NCI-H748 (cell line): Measurements from ENCODE around the gene B3GALT2.
A peak's percentile ranks its signal among the peaks of the same experiment; 100 is the strongest.

Source experiments
- DNase-seq: peaks from one replicate; lab custom pipeline; 2025; ENCODE audit not compliant: unreplicated experiment; lab: John Stamatoyannopoulos, UW

B3GALT2 gene

DNA sequence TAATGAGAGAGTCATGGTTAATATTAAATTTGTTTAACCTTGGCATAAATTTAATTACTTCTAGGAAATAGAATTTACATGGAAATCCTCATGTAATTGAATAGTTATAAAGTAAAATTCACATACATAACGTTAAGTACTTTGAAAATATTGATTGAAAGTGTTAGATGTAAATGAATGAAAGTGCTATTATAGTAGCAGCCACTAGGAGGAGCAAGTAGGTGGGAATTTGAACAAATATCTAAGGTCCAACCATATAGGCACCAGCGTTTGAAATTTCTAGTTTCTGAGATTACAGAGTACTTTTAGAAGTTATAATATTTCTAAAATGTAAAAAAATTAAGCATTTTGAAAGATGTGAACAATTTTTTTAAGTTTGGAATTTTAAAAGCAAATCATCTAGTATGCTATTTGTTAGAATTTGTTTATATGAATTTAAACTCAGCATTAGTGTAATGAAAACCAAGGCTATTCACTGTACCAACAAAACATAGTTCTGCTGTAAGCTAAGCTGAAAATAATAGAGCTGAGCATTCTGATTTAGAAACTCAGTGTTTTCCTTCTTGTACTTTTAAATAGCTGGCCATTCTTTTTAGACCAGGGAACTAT is 3.3 kb downstream of the B3GALT2 start:
- peak; percentile 61 for DNase-seq

DNA sequence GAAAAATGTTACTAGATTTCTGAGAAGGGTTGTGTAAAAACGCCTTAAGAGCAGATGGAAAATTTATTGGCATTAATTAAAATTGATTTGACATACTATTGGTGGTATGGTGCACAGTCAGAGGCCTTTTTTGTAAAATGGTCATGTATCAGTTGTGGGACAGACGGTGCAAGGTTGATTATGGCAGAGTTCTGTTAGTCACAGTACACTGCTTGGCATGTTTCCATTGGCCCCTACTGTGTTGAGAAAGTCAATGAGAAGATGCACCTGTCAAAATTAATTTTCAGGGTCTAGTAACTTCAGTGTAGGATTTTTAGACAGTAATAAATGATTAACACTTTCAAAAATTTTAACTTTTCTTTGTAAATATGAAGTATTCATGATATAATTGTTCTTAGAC is 4.4 kb downstream of the B3GALT2 start:
- peak; percentile 25 for DNase-seq

DNA sequence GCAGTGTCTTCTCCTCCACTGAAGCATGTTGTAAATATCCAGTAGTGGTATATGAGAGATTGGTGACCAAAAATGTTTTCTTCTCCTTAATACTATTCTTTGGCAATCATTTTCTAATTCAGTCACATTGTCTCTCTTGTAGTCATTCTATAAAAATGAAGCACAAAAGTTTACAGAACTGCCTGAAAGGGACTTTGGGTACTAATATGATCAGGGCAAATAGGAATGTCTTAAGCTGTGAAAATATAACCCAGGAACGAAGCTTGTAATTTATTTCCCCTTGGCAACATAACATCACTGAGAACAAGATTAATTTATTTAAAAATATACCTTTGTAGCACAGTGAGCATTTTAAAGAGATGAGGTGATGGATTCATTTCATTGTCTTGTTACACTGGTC is 4.9 kb downstream of the B3GALT2 start:
- DNase-seq: no peak

DNA sequence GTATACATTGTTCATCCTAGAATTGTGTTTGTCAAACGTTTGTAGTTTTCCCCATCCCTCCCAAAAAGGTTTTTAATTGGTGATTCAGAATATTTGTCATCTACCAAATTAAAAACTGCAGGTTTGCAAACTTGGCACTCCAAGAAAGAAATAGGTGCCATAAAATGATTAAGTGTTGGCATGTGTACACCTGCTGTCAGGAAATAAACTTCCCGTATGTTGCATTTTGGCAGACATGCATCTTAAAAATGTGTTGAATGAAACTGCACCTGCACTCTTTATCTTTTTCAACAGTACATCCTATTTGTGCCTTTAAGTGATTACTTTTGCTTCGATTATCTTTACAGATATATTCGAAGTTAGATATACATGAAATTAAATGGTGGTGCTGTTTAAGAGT is 7.3 kb downstream of the B3GALT2 start:
- no peak for DNase-seq

DNA sequence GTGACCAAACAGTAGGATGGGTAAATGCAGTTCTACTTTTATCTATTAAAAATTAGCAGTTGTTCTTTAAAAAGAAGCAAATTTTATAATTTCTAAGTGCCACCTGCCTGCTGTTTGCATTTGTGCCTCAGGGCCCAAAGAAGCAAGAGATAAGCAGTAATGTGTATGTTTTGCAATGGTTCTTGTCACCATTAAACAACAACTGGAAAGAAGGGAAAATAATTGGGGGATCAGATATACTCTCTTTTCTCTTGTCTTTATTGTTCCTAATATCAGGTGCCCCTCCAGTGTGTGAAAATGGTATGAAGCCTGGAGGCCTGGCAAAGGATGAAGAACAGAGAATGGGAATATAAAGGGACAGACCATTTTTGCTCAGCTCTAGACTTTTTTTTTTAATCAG is 9.6 kb downstream of the B3GALT2 start:
- no peak for DNase-seq

DNA sequence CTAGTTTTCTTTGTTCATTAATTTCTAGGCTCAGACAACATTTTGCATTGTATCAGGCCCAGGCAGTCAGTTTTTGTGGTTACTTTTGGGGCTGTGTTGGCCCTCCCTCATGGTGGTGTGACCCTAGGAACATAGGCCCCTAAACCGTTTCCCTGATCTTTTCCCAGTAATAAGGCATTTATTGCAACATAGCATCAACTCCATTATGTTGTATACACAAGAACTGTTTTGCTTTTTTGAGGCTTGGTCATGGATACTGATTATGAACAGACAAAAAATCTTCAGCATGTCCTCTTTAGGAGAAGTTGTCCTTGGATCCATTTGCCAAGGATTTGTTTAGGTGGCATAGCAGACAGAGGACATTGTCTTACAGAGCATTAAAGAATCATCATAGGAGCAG is 10.3 kb downstream of the B3GALT2 start:
- DNase-seq: no peak

DNA sequence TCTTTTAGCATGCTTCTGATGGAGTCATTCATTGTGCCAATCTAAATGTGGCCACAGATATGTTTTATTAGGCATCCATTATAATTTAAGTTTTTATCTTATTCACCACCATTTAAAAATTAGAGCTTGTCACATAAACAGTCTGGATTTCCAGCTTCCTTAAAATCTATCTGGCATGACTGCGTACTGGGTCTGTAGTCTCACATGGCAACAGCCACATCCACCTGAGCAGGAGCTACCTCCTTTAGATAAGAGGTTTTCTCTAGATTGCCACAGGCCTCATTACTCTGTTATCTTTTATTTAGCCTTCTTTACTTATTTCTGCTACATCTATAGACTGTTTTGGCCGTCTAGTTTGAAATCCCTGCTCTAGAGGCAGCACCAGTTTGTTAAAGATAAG is 29.1 kb downstream of the B3GALT2 start:
- DNase-seq: no peak

DNA sequence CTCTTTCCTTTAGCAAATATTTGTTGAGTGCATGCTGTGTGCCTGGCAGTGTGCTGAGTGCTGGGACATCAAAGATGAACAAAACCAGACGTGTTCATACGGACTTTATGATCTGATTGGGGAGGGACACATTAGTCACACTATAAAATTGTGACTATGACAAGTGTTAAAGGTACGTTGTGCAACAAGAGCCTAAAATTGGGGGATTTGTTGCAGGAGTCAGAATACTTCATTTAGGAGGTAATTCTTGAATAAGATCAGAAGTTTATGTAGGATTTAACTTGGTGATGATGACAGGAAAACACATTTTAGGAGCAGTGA is 29.6 kb downstream of the B3GALT2 start:
- no peak for DNase-seq

DNA sequence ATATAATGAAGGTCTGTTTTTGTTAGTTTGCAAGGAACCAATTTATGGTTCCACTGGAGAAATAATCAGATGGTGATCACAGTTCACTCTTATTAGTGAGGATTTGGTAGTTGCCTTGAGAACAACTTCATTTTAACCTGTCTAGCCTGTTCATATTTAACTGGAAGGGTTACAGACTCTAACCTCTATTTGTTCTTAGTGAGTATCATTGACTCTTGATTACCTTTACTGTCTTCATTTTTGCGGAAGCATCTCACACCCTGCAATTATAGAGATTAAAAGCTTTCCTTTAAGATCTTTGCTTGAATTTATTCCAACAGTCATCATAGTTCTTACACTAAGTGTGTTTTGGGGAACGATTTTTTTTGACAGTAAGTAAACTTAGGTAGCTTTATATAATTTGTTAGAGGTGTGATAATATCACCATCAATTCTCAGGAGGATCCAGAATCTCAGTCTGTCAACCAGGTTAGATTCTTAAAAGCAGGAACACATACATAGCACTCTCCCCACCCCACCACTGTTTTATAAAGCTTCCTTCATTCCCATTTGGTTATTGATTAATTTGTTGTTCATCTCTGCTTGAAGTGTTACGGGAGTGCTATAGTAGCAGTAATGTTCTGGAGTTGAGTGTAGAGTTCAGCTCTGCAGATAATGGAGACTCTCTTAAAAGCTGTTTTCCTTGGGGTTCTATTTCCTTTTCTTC is 30.1 kb downstream of the B3GALT2 start:
- DNase-seq: no peak

DNA sequence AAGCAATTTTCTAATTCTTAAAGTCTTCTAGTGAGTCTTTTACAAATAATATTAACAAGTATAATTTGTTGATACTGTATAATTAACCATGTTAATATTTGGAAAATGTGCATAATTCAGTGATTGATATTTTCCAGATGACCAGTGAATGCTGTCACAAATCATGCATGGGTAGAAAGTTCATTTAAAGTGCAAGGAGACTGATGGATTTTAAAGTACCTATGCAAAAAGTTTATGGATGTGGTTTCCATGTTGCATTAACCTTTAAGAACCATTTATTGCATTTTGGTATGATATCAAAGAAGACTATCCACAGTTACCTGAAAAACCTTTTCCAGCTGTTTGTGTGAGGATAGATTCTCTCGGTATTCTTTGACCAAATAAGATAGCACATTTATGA is 41.4 kb downstream of the B3GALT2 start:
- DNase-seq: no peak

DNA sequence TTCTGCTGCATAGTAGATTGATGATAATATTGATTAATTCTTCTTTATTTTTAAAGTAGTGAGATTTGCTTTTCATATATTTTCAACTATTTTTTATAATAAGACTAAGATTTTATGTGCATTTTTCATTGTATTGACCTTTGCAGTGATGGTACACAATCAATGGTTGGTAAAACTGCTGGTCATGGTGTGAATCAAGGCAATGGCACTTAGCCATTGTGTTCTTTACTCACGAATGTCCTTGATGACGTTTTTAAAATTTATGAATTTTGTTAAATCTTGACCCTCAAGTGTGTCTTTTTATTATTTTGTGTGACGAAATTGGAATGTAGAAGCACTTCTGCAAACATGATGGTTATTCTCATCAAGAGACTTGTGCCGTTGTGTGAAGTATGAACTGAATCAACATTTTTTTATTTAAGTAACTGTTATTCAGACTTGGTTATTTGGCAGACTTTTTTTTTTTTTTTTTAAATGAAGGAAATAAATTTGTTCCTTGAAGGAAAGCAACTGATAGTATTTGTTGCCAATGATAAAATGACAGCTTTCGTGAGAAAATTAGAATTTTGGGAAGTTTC is 42.0 kb downstream of the B3GALT2 start:
- no peak for DNase-seq

DNA sequence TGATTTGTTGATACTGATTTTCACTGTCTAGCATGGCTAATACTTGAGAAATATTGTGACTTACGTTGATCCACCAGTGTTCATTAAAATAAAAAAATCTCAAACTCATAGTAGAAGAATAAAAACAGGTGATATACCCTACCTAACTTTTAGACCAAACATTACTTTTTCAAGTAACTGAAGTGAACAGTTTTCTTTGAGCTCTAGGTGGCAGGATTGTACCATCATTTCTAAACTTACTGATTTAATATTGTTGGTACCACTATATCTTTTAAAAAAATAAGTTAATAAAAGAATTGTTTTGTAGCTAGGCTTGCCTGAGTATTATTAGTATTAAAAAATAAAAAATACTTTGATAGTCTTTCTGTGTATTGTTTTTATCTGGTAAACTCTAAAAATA is 43.1 kb downstream of the B3GALT2 start:
- DNase-seq: no peak

DNA sequence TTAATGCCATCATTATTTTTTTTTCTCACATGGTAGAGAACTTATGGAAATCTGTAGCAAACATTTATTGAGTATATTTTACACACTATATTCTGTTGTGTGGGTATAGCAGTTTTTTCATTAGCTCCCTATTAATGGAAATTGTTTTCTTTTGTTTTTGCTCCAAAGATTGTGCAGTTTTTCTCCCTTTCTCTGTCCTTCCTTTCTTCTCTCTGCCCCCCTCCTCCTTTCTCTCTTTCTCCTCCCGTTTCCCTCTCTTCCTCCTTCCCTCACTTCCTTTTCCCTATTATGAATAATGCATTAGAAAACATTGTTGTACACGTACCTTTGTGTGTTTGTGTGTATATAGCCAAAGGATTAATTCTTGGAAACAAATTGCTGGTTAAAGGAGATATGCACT is 44.0 kb downstream of the B3GALT2 start:
- DNase-seq: no peak

DNA sequence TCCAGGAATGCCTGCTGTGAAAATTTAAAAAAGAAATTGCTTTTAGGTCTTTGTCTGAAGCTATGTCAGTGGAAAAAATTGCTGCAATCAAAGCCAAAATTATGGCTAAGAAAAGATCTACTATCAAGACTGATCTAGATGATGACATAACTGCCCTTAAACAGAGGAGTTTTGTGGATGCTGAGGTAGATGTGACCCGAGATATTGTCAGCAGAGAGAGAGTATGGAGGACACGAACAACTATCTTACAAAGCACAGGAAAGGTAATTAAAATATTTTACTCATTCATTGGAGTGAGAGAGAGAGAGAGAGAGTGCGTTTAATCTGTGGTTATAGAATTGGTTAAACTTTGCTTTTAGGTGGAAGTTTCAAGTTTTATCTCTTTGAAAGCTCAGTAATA is 44.6 kb downstream of the B3GALT2 start:
- no peak for DNase-seq

DNA sequence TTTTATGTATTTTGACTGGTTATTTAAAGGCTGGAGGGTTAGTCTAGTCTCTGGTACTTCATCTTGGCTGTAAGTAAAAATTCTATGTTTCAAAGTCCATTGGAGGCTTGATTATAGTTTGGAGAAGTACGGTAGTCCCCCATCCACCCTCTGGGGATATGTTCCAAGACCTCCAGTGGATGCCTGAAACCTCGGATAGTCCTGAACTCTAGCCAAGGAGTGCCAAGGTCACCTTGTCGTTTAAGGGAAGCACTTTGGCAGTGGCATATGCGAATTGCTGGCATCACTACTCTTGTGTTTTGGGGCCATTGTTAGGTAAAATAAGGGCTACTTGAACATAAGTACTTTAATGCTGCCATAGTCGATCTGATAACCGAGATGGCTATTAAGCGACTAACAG is 46.2 kb downstream of the B3GALT2 start:
- DNase-seq: no peak

DNA sequence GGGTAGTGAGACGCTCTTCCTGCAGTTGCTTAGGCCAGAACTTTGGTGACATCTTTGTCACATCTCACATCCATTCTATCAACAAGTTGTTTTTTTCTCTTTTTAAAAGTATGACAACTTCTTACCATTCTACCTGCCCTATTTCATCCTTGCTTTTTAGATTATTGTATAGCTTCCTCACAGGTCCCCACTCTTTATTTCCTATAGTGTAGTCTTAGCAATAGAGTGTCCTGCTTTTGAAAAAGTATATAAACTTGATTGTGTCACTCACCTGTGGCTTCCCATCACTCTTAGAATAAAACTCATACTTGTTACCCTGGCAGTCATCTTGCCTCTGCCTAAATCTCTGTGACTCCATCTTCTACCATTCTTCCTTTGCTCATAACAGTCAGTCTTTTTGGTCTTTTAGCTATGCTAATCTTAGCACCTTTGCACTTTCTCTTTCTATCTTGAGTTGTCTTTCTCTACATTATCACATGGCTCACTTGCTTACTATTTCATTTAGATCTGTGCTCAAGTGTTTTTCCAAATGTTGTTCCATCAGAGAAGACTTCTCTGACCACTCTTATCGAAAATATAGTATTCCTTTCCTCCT is 55.0 kb downstream of the B3GALT2 start:
- no peak for DNase-seq
